IMR-90 (cell line): ENCODE measurements around the gene RHOC.

Source experiments
- BHLHE40 ChIP-seq: fragments of 150-350 bp; IDR thresholded peaks from 2 replicates; pipeline ENCODE4 v1.6.1; 2016; ENCODE audit warnings: mild to moderate bottlenecking, low read depth, low read length
- CEBPB ChIP-seq: IDR thresholded peaks from 2 replicates; pipeline ENCODE4 v1.6.1; 2012; ENCODE audit warnings: low read depth, low read length, improper control_type of control experiment
- CHD1 ChIP-seq: IDR thresholded peaks from 2 replicates; pipeline ENCODE4 v1.6.1; 2012; ENCODE audit warnings: low read depth, low read length, improper control_type of control experiment
- FOS ChIP-seq: fragments of 150-350 bp; IDR thresholded peaks from 2 replicates; pipeline ENCODE4 v1.6.1; 2016; ENCODE audit warnings: low read depth, low read length
- POLR2A ChIP-seq: IDR thresholded peaks from 2 replicates; pipeline ENCODE4 v1.6.1; 2012; ENCODE audit warnings: mild to moderate bottlenecking, low read depth, low read length
- RAD21 ChIP-seq: IDR thresholded peaks from 2 replicates; pipeline ENCODE4 v1.6.1; 2012; ENCODE audit warnings: low read length, improper control_type of control experiment
- SMC3 ChIP-seq: fragments of 150-350 bp; IDR thresholded peaks from 2 replicates; pipeline ENCODE4 v1.6.1; 2016; ENCODE audit warnings: low read depth, mild to moderate bottlenecking, antibody characterized with exemption, low read length, moderate library complexity
- TF ChIP-seq, protein P1 (sequence below): conservative IDR thresholded peaks from 2 replicates; pipeline ENCODE4 v1.5.1; 2012; ENCODE audit warnings: mild to moderate bottlenecking, low read depth, low read length, improper control_type of control experiment
- TF ChIP-seq, protein P2 (sequence below): fragments of 150-350 bp; IDR thresholded peaks from 2 replicates; pipeline ENCODE4 v1.6.1; 2016; ENCODE audit warnings: low read depth, mild to moderate bottlenecking, low read length, moderate library complexity, borderline replicate concordance

DNA sequence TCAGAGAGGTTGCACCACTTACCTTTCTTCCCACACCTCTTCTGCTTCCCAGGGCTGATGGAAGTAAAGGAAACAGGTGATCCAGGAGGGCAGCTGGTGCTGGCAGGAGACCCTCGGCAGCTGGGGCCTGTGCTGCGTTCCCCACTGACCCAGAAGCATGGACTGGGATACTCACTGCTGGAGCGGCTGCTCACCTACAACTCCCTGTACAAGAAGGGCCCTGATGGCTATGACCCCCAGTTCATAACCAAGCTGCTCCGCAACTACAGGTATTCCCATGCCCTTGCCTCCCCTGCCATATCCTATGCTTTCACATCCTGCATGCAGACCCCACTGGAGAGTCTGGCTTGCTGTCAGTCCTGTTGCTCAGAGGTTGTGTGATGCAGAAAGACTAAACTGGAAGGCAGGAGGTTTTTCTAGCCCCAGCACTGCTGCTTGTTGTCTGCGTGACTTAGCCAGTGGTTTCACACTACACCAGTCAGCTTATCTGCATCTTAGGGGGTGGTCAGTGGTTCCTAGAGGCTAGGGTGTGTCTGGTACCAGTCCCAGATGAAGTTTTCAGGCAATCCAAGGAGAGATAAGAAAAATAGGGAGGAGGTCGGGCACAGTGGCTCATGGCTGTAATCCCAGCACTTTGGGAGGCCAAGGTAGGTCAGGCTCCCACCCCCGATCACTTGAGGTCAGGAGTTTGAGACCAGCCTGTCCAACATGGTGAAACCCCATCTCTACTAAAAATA is 10.2 kb downstream of the RHOC start:
- TF ChIP-seq, protein P1, sequence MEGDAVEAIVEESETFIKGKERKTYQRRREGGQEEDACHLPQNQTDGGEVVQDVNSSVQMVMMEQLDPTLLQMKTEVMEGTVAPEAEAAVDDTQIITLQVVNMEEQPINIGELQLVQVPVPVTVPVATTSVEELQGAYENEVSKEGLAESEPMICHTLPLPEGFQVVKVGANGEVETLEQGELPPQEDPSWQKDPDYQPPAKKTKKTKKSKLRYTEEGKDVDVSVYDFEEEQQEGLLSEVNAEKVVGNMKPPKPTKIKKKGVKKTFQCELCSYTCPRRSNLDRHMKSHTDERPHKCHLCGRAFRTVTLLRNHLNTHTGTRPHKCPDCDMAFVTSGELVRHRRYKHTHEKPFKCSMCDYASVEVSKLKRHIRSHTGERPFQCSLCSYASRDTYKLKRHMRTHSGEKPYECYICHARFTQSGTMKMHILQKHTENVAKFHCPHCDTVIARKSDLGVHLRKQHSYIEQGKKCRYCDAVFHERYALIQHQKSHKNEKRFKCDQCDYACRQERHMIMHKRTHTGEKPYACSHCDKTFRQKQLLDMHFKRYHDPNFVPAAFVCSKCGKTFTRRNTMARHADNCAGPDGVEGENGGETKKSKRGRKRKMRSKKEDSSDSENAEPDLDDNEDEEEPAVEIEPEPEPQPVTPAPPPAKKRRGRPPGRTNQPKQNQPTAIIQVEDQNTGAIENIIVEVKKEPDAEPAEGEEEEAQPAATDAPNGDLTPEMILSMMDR: no peak
- TF ChIP-seq CEBPB: no peak
- TF ChIP-seq CHD1: no peak
- no peak for TF ChIP-seq FOS
- TF ChIP-seq BHLHE40: no peak
- no peak for TF ChIP-seq POLR2A
- TF ChIP-seq SMC3: no peak
- TF ChIP-seq, protein P2, sequence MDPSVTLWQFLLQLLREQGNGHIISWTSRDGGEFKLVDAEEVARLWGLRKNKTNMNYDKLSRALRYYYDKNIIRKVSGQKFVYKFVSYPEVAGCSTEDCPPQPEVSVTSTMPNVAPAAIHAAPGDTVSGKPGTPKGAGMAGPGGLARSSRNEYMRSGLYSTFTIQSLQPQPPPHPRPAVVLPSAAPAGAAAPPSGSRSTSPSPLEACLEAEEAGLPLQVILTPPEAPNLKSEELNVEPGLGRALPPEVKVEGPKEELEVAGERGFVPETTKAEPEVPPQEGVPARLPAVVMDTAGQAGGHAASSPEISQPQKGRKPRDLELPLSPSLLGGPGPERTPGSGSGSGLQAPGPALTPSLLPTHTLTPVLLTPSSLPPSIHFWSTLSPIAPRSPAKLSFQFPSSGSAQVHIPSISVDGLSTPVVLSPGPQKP: no peak
- no peak for TF ChIP-seq RAD21
